NCI-H2081 (cell line): ENCODE measurements around the gene PGLYRP4.

ENCODE experiments used
- DNase-seq, 2 experiments: peaks; one replicate each; lab custom pipeline; 2025; lab: John Stamatoyannopoulos, UW

The PGLYRP4 gene

DNA sequence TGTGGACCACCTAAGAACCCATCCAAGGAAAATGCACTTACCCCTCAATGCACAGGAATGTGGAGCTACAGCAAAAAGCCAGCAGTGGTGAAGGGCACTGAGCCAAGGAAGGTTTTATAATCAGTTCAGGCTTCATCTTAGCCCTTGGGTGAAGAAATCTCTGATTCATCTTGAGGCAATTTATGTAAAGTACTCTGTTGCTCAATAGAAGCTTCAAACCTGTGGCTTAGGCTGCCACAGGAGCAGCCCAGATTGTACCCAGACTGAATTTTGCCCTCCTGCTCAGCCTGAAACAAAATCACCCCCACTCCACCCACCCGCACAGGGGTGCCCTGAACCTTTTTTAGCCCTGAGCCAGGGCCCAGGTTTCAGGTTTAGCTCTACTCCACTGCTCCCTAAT lies 26.9 kb upstream of the PGLYRP4 start, which contains the start of gene S100A12:
S100A12 (minus strand) TSS at position 111 of the 400 bp plus-strand sequence. CDS start 1,029 bp downstream, outside the sequence.
- no peak for DNase-seq

DNA sequence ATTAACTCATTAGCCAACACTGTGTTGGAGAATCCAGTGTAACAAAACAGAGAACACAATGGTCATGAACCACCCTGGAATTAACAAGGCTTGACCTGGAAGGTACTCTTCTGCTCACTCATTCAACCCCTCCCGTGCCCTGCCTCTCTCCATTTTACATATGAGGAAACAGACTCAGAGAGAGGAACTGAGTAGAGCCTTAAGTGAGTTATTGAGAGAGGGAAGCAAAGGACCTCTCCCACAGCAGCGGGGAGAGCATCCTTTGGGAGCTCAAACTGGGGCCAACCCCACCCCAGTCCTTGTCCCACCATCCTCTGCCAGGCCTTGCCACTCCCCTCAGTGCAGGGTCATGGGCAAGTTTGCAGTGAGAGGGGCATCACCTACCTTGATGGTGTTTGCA lies 25.4 kb upstream of the PGLYRP4 start:
- no peak for DNase-seq

DNA sequence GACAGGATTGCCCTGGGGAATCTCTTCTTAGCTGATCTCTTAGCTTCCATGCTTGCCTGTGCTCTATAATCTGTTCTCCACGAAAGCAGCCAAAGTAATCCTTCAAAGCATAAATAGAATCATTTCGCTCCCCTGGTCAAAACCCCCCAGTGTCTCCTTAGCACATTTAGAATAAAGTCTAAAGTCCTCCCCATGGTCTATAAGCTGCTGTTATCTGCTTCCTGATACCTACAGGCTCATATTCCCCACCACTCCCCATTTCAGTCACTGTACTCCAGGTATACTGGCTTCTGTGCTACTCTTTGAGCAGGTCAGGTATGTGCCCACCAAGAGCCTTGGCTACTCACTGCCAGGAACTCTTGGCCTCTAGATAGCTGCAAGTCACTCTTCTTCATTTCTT lies 23.9 kb upstream of the PGLYRP4 start:
- DNase-seq: no peak

DNA sequence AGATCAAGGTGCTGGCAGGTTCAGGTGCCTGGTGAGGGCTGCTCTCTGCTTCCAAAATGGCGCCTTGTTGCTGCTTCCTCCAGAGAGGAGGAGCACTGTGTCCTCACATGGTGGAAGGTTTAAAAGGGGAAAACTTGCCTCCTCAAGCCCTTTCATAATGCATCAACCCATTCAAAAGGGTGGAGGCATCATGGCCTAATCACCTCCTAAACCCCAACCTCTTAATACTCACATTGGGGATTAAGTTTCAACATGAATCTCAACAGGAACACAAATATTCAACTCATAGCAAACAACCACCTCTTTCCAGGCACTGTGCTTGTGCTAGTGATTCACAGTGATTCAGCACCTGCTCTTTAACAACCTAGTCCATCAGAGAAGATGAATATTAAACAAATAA lies 22.6 kb upstream of the PGLYRP4 start:
- DNase-seq: no peak

- DNase-seq: no peak
These were observed 21.5 kb upstream of the PGLYRP4 start for GRCh38 chr1:153370146-153370545.

DNA sequence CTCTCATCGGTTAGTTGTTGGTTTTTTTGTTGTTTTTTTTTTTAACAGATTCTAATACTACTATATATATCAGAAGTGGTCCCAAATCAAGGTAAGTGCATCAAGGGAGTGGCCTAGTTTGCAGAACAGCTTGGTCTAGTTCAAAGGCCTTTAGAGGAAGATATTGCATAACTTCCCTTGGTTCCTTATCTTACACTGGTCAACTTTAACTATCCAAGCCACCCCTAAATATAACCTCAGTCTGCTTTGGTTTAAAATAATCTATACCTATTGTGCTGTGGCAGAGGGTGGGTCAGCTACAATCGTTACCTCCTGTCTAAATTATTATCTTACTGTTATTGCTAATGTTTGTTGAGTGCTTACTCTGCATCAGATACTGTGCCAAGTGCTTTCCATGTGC lies 19.9 kb upstream of the PGLYRP4 start:
- no peak for DNase-seq

GRCh38 chr1:153367090-153367489 lies 18.4 kb upstream of the PGLYRP4 start:
- no peak for DNase-seq

- DNase-seq: no peak
These were observed 17.6 kb upstream of the PGLYRP4 start for GRCh38 chr1:153366261-153366660.

- DNase-seq: no peak
These were observed 17.1 kb upstream of the PGLYRP4 start for GRCh38 chr1:153365696-153366095.

DNA sequence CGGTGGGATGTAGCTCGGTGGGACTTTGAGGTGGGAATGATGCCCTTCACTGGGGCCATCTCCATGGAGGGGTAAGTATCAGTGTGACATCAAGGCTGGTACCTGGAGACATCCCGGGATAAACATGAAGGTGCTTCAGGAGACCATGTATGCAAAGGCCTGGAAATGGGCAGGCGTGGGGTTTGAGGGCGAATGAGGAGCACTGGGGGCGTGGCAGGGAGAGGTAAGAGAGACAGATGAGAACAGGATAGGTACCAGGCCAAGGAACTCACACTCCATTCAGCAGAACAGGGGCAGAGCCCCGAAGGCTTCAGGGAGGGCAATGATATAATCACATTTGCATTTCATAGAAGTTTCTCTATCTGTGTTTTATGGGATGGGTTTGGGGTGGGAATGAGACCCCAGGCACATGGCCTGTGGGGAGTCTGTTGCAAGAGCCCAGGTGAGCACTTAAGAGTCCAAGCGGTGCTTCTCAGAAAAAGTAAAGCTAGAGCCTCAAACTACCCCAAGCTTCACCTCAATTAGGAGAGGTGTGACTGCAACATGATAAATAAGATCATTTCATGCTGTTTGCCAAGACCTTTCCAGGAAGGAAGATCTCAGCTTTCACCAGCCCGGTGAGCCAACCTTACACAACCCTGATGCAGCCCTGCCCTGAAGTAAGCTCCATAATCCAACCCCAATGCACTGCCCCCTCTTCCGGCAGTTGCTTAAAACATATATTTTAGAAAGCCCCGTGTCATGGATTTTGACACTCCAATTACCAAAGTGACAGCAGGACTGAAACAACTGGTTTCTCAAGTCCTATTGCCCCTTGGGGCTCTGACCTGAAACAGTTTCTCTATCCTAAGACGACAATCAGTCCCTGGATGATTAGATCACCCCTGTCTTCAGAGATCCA lies 16.4 kb upstream of the PGLYRP4 start:
- no peak for DNase-seq

- DNase-seq: no peak
These were observed 15.5 kb upstream of the PGLYRP4 start for GRCh38 chr1:153364156-153364555.

- DNase-seq: no peak
These were observed 15.0 kb upstream of the PGLYRP4 start for GRCh38 chr1:153363641-153364040.

GRCh38 chr1:153362187-153362775 lies 13.6 kb upstream of the PGLYRP4 start:
- no peak for DNase-seq

DNA sequence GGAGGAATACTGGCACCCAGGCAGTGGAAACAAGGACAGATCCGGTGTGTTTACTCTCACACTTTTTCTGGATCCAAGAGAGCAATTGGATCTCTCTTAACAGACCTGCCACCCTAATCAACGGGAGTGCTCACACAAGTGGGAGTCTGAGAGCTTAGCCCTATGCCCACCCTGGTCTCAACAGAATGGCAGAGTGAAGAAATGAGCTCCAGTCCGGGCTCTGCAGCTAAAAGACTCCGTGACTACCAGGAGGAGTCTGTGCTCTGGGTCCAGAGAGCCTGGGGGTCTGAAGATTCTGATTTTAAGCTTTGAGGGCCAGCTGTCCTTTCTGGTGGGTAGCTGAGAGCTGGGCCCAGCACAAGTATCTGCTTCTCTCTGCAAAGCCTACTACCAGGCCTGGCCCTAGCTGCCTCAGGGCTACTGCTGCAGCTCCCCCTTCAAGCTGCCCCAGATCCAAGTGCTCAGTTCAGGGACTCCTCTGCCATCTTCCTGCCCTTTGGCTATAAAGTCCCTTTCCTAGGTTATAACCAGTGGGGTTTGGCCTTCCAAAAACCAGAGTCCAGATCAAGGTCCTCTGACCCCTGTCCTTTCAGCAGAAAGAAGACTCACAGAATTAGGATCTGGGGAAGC lies 13.0 kb upstream of the PGLYRP4 start:
- no peak for DNase-seq

DNA sequence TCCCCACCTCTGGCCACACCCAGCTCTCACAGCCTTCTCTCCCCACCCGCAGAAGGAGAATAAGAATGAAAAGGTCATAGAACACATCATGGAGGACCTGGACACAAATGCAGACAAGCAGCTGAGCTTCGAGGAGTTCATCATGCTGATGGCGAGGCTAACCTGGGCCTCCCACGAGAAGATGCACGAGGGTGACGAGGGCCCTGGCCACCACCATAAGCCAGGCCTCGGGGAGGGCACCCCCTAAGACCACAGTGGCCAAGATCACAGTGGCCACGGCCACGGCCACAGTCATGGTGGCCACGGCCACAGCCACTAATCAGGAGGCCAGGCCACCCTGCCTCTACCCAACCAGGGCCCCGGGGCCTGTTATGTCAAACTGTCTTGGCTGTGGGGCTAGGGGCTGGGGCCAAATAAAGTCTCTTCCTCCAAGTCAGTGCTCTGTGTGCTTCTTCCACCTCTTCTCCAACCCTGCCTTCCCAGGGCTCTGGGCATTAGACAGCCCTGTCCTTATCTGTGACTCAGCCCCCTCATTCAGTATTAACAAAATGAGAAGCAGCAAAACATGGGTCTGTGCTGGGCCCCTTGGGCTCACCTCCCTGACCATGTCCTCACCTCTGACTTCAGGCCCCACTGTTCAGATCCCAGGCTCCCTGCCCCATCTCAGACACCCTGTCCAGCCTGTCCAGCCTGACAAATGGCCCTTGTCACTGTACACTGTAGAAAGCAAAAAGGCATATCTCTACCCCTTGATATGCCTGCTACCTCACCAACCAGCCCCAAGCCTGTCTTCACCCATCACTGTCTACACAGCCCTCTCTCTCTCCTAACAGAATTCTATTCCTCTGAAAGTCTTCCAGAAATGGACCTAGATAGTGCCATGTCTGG lies 12.2 kb upstream of the PGLYRP4 start:
- DNase-seq: no peak

- DNase-seq: no peak
These were observed 11.5 kb upstream of the PGLYRP4 start for GRCh38 chr1:153360190-153360589.

DNA sequence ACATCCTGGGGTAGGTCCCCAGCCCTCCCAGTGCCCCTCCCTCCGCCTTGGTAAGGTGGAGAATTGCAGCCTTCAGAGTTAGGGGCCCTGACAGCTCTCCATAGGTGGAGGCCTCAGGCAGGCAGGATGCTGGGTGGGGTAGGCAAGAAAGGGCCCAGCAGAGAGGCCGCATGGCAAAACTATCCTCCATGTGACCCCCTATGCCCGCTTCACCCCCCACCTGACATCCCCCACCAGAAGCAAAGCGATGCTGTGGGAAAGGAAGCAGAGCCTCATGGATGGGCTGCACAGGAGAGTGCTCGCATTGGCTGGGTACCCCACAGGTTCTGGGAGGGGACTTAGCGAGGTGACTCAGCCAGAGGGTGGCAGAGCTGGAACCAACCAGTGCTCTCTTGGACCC lies 10.6 kb upstream of the PGLYRP4 start:
- no peak for DNase-seq

DNA sequence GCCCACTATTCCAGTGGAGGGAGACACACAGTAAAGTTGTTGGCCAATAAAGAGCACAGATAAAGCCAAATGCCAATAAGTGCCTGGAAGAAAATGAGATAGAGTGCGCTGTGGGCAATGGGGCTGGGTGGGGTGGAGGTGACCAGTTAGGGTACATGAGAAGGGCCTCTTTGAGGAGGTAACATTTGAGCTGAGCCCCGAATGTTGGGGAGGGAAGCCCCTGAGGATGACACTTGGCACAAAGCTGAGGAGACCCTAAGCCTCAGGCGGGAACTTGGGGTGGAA lies 10.0 kb upstream of the PGLYRP4 start:
- DNase-seq: no peak

DNA sequence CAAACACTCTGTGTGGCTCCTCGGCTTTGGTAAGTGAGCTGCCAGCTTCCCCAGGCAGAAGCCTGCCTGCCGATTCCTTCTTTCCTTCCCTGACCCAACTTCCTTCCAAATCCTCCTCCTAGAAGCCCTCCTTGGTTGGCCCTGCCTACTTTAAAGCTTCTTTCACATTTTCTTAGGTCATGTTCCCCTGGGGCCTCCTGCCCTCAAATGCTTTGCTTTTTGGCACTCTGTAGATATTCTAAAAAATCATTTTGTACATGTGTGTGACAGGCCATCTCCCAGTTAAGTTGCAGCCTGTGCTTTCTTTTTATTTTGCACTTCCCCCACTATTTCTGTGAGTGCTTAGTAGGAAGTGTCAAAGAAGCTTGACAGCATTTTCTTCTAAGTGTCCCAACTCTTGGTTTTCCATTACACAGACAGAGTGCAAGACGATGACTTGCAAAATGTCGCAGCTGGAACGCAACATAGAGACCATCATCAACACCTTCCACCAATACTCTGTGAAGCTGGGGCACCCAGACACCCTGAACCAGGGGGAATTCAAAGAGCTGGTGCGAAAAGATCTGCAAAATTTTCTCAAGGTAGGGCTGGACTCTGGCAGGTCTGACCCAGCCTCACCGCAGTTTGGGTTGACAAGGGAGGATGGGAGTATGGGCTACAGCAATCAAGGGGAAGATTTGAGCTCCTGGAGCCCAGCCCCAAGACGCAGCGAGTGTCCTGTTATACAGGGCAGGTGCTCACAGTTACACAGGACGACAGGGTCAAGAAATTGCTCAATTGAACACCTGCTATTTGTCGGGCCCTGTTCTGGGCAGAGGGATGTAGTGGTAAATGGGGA lies 9.4 kb upstream of the PGLYRP4 start, which contains the start of gene S100A9:
S100A9 (plus strand) TSS at position 2 of the 838 bp plus-strand sequence; CDS start at position 432, 430 bp downstream.
- no peak for DNase-seq

GRCh38 chr1:153357076-153357852 lies 8.6 kb upstream of the PGLYRP4 start:
- DNase-seq: no peak
